GM10266 (cell line): ENCODE results near the gene TRIM15.

Experiments used
- DNase-seq: peaks from one replicate; pipeline ENCODE4 v3.0.0; 2012; ENCODE audit errors: extremely low spot score
- TF ChIP-seq, protein P1 (sequence below): IDR thresholded peaks from 2 replicates; pipeline ENCODE4 v1.5.1; 2012; ENCODE audit warnings: mild to moderate bottlenecking, low read depth; ENCODE audit not compliant: control insufficient read depth, insufficient read depth; ENCODE audit errors: missing control alignments

The TRIM15 gene

DNA sequence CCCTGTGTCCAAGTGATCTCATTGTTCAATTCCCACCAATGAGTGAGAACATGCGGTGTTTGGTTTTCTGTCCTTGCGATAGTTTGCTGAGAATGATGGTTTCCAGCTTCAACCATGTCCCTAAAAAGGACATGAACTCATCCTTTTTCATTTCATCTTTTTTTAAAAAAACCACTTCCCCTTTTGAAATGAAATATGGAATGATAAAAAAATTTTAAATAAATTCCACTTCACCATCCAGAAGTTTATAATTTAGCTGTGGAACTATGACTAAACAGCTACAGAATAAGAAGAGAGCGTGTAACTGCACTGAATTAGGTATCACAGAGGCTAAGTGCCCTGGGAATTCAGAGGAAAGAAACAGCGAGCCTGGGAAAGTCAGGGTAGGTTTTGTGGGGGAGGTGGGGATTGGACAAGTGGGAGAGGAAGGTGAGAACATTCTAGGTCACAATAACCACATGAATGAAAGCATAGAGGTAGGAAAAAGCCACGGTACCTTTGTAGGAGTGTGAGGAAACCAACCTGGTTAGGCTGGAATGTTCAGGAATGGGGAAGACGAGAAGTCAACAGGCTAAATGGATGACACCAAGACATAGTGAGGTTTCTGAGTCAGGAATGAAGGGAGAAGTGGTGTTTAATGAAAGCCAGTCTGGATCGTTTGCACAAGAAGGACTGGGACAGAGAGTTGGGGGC lies 13.3 kb upstream of the TRIM15 start:
- no peak for DNase-seq
- TF ChIP-seq, protein P1, sequence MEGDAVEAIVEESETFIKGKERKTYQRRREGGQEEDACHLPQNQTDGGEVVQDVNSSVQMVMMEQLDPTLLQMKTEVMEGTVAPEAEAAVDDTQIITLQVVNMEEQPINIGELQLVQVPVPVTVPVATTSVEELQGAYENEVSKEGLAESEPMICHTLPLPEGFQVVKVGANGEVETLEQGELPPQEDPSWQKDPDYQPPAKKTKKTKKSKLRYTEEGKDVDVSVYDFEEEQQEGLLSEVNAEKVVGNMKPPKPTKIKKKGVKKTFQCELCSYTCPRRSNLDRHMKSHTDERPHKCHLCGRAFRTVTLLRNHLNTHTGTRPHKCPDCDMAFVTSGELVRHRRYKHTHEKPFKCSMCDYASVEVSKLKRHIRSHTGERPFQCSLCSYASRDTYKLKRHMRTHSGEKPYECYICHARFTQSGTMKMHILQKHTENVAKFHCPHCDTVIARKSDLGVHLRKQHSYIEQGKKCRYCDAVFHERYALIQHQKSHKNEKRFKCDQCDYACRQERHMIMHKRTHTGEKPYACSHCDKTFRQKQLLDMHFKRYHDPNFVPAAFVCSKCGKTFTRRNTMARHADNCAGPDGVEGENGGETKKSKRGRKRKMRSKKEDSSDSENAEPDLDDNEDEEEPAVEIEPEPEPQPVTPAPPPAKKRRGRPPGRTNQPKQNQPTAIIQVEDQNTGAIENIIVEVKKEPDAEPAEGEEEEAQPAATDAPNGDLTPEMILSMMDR: no peak

DNA sequence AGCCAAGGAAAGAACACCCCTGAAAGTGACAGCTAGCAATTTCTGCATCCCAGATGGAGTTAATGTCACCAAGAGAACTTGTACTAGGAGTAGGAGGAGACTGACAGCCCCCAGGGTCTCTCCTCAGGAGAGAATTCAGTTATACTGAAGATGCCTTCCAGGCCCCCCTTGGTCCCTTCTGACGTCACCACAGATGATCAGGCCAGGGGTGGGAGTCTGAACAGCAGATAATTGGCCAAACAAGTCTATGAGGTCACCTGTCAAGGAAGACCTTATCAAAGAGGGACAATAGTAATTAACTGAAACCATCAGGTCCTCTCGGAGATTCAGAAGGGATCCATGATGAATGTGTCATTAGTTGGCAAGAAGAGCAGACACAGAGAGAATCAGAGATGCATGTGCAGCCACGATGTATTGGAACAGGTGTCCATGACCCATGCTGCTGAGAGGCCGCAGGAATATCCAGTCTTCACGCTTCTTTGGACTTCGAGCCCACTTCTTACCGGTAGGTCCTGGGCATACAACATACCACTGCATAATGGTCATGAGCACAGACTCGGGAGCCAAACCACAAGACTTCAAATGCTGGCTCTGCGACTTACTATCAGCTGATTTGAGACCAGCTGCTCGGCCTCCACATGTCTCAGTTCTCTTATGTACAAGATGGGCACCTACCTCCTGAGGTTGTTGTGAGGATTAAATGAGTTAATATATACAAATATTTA lies 12.5 kb upstream of the TRIM15 start:
- TF ChIP-seq, protein P1: no peak
- DNase-seq: no peak

- TF ChIP-seq, protein P1: no peak
- DNase-seq: no peak
Measured at GRCh38 chr6:30151580-30151979, 11.8 kb upstream of the TRIM15 start.

- no peak for DNase-seq
- TF ChIP-seq, protein P1: no peak
Measured at GRCh38 chr6:30152016-30152673, 11.2 kb upstream of the TRIM15 start.

- TF ChIP-seq, protein P1: no peak
- DNase-seq: no peak
Measured at GRCh38 chr6:30152910-30153610, 10.3 kb upstream of the TRIM15 start.

- no peak for DNase-seq
- TF ChIP-seq, protein P1: no peak
Measured at GRCh38 chr6:30154061-30154460, 9.3 kb upstream of the TRIM15 start.
